NCI-H446 (cell line): Measurements from ENCODE around the gene GPR89B.
"Not testable (repeated sequence)": the region's sequence is repeated elsewhere in the genome, so short reads cannot be mapped to it uniquely, and the experiment has no call there.

Experiments used
- DNase-seq, 2 experiments: peaks; one replicate each; lab custom pipeline; 2025; lab: John Stamatoyannopoulos, UW

The GPR89B gene

GRCh38 chr1:147940456-147940855, 12.2 kb downstream of the GPR89B start:
- not testable (repeated sequence) for DNase-seq

DNA sequence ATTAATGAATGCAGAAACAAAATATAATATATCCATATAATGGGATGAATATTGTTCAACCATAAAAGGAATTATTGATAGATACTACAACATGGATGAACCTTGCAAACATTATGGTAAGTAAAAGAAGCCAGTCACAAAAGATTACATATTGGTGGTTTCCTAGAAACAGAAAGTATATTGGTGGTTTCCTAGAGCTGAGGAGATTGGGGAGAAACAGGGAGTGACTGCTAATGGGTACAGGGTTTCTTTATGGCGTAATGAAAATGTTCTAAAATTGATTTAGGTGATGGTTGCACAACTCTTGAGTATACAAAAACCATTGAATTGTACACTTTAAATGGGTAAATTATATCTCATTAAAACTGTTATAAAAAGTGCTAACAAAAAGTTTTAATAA, 14.3 kb downstream of the GPR89B start:
- not testable (repeated sequence) for DNase-seq

GRCh38 chr1:147949517-147949916, 21.3 kb downstream of the GPR89B start:
- not testable (repeated sequence) for DNase-seq

DNA sequence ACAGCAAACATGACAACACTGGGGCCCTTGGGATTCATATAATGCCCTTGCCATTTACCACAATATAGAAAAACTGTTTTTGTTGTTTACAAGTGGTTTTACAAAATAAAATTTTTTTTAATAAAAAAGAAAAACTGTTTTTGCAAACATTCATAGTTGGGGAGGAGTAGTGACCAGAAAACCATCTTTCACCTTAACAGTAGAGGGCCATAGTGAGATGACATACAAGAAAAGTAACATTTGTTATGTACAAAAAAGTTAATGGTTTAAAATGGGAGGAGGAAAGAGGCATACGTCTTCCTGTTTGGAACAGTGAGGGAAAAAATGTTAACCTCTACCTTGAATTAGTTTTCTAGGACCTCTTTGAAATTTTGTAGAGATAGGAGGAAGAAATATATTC, 30.7 kb downstream of the GPR89B start:
- not testable (repeated sequence) for DNase-seq

DNA sequence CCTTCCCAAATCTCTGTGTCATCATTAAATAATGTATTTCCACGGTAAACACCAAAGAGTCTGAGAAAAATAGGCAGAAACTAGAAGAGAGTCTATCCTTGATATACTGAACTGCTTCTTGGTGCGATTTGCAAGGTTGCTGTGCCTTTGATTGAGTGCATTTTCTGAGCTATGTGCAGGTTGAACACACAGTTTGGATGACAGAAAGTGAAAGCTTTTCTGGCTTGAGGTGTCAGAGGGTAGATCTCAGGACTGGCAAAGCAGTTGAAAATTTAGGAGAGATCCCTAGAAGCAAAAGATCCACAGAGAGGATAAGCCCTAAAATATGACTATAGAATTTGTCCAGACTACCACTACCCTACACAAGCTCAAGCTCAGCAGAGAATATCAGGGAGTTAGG, 31.5 kb downstream of the GPR89B start:
- DNase-seq: not testable (repeated sequence)

DNA sequence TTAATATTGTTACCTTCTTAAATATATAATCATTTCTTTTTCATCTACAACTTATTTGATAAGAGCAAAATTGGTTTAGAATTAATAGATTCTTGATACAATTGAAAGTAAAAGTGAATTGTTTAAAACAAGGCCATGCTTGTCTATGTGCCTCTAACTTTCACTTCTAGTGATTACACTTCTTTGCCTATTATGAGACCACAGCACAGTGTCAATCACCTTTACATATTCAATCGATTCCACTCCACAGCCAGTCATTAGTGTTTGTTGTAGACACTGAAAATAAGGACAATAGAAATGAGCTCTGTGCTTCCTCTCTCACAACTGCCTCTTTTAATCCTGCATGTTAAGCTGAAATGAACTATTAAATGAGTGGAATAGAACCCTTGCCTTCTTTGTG, 36.4 kb downstream of the GPR89B start:
- not testable (repeated sequence) for DNase-seq

GRCh38 chr1:147966657-147967056, 38.4 kb downstream of the GPR89B start:
- DNase-seq: not testable (repeated sequence)

GRCh38 chr1:147978896-147979651, 50.9 kb downstream of the GPR89B start:
- DNase-seq: not testable (repeated sequence)

DNA sequence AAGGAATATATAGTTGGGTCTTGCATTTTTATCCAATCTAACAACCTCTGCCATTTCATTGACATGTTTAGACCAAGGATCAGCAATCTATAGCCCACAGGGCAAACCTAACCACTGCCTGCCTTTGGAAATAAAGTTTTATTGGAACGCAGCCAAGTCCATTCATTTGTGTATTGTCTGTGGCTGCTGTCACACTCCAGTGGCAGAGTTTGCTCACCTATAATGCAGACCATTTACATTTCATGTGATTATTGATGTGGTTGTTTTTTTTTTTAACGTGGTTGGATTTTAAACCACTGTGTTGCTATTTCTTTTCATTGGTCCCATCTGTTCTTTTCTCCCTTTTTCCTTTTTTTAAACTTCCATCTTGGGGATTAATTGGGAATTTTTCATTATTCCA, 57.2 kb downstream of the GPR89B start:
- not testable (repeated sequence) for DNase-seq

DNA sequence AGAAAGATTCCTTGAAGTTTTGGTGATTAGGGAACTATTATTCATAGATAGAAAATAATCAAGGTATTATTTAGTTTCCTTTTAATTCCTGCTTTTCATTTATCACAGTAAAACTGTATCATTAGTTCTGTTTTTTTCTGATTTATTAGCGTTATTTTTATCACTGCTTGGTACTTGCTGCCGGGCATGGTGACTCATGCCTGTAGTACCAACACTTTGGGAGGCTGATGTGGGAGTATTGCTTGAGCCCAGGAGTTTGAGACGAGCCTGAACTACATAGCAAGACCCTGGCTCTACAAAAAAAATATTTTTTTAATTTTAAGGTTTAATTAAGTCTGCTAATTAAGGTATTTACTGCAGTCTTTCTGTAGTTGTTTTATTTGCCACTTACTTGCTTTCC, 59.7 kb downstream of the GPR89B start:
- DNase-seq: not testable (repeated sequence)

GRCh38 chr1:147992916-147993315, 64.7 kb downstream of the GPR89B start:
- DNase-seq: not testable (repeated sequence)

DNA sequence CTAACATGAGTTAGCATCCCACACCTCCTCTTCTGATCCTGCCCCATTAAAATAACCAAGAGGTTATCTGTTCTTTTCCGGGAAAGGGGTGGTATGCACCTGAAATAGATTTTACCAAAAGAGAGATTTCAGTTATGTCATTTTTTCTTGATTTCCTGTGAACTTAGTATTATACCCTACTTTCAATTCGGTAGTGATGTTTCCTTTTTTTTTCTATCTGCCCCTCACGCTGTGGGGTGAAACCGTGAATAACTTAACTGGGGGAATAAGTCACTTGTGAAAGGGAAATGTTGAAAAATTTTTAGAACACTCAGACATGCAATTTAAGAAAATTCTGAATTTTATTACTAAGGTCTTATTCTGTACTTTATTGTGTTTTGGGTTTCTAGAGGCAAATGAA, 65.2 kb downstream of the GPR89B start:
- not testable (repeated sequence) for DNase-seq

GRCh38 chr1:147993825-147994615, 65.8 kb downstream of the GPR89B start:
- not testable (repeated sequence) for DNase-seq

GRCh38 chr1:147996088-147996487, 67.9 kb downstream of the GPR89B start:
- DNase-seq: not testable (repeated sequence)

GRCh38 chr1:148007724-148008123, 79.5 kb downstream of the GPR89B start:
- DNase-seq: not testable (repeated sequence)

GRCh38 chr1:148010527-148010926, 82.3 kb downstream of the GPR89B start:
- no peak for DNase-seq

DNA sequence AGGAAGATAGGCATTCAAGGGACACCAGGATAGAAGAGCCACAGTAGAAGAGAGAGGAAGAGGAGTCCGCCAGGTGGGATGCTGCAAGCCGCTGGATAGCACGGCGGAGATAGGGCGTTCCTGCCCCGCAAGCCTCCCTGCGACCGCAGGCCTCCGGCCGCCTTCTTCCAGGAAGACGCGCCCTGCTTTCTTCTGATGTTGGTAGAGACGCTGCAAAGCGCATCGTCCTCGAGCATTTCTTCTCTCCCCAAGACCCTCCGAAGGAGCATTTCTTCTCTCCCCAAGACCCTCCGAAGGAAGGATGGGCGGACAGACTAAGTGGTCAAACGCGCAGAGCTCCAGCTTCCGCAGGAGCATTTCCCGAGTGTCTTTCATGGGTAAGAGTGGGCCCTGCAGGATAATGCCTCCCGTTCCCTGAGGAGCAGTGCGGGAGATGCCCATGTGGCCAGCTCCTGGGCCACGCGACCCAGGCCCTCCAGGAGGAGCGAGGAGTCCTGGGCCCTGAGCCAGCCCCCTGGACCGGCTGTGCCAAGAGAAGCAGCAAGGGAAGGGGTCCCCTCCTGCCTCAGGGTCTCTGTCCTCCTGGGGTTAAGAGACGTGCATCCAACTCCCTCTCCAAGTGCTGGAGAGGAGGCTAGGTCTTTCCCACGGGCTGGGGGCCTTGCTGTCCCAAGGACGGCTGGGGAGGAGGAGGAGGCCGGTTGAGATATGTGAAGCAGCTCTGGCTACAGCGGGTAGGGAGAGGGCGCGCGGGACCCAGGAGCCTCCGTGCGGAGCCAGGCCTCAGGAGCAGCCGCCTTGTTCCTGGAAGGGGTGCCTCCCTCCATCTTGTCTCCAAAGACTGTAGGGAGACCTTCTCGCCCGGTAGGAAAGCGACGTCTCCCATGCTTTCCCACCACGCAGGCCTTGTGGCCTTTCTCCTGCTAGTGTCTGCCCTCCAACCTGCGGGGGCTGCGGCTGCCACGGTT, 85.2 kb downstream of the GPR89B start:
- DNase-seq: not testable (repeated sequence)

- not testable (repeated sequence) for DNase-seq
Observed at GRCh38 chr1:148014289-148015200, 86.3 kb downstream of the GPR89B start.

GRCh38 chr1:148024918-148025317, 96.7 kb downstream of the GPR89B start:
- not testable (repeated sequence) for DNase-seq

DNA sequence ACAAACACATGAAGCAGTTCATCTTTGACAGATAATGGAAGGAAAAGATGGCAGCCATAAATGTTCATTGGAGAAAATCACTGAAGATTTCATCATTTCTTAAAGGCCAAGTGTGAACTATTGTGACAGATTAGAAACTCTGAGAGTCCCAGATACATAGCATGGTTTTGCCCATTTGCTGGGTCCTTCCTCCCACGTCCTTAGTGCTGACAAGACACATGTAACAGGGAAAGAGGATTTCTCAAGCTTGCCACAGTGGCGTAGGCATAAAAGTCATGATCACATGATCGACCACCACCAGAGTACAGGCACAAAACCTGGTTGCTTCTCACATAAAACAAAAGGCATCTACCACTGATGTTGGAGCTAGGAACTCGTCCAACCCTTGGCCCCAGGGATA, 98.8 kb downstream of the GPR89B start:
- not testable (repeated sequence) for DNase-seq

DNA sequence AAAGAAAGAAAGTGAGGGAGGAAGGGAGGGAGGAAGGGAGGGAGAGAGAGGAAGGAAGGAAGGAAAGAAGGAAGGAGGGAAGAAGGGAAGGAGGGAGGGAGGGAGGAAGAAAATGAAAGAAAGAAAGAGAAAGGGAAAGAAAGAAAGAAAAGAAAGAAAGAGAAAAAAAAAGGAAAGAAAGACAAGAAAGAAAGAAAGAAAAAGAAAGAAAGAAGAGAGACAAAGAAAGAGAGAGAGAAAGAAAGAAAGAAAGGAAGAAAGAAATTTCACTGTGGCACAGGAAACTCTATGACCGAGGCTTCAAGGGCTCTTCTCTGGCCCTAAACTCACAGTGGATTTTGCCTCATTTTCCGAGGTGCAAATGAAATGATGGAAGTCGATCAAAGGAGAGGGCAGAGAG, 104.0 kb downstream of the GPR89B start:
- not testable (repeated sequence) for DNase-seq
